Smooth muscle cell (in vitro differentiated cells): ENCODE data around the gene ANO6. TPM values are rescaled to one million over a fixed set of nuclear protein-coding genes. Genes with fewer than 3 reads are reported as not detected.

Experiments
- DNase-seq: peaks from one replicate; lab custom pipeline; 2025; ENCODE audit not compliant: unreplicated experiment; lab: John Stamatoyannopoulos, UW
- H2AFZ ChIP-seq: fragments of 200-600 bp; sonication (generic); 2 replicates; pipeline ENCODE4 v1.6.0; 2016; ENCODE audit warnings: antibody characterized with exemption, low read depth, mild to moderate bottlenecking
- H3F3A ChIP-seq: fragments of 200-600 bp; sonication (generic); 2 replicates; pipeline ENCODE4 v1.6.0; 2017; ENCODE audit warnings: antibody characterized with exemption, low read depth
- H3K27ac ChIP-seq: fragments of 200-600 bp; sonication (generic); 2 replicates; pipeline ENCODE4 v1.5.1; 2016; ENCODE audit warnings: low read depth, mild to moderate bottlenecking
- H3K27me3 ChIP-seq: fragments of 200-600 bp; sonication (generic); 2 replicates; pipeline ENCODE4 v1.6.1; 2016; ENCODE audit warnings: low read depth, mild to moderate bottlenecking
- H3K36me3 ChIP-seq: fragments of 200-600 bp; sonication (generic); 2 replicates; pipeline ENCODE4 v1.5.1; 2016; ENCODE audit warnings: low read depth
- H3K4me1 ChIP-seq: fragments of 200-600 bp; sonication (generic); 2 replicates; pipeline ENCODE4 v1.5.1; 2016; ENCODE audit warnings: low read depth
- H3K4me2 ChIP-seq: fragments of 200-600 bp; sonication (generic); 2 replicates; pipeline ENCODE4 v1.6.0; 2016; ENCODE audit warnings: mild to moderate bottlenecking
- H3K4me3 ChIP-seq: fragments of 200-600 bp; sonication (generic); 2 replicates; pipeline ENCODE4 v1.5.1; 2016; ENCODE audit warnings: mild to moderate bottlenecking
- H3K79me2 ChIP-seq: fragments of 200-600 bp; sonication (generic); 2 replicates; pipeline ENCODE4 v1.6.0; 2016; ENCODE audit warnings: low read depth, mild to moderate bottlenecking
- H3K9ac ChIP-seq: fragments of 200-600 bp; sonication (generic); 2 replicates; pipeline ENCODE4 v1.6.0; 2016; ENCODE audit warnings: low read depth
- H3K9me3 ChIP-seq: fragments of 200-600 bp; sonication (generic); replicated peaks from 2 replicates; pipeline ENCODE4 v1.5.1; 2016; ENCODE audit warnings: low read depth
- H4K20me1 ChIP-seq: fragments of 200-600 bp; sonication (generic); 2 replicates; pipeline ENCODE4 v1.6.0; 2016; ENCODE audit warnings: low read depth
- CTCF ChIP-seq: fragments of 200-600 bp; sonication (generic); IDR thresholded peaks from 2 replicates; pipeline ENCODE4 v1.5.1; 2017; ENCODE audit warnings: borderline replicate concordance, mild to moderate bottlenecking, antibody characterized with exemption; ENCODE audit not compliant: insufficient read depth, poor library complexity, severe bottlenecking
- WGBS: methylation state at CpG from one replicate; pipeline ENCODE4 v1.1.7; 2016; ENCODE audit warnings: low lambda C conversion rate; 5-methylcytosine and 5-hydroxymethylcytosine counted together
- polyA plus RNA-seq: library from polyadenylated mRNA; unstranded; fragments of >200 nt; fragmentation: Nextera tagmentation; extraction: Ambion mirVana; gene quantifications from 2 replicates; pipeline ENCODE4 v1.2.1, GENCODE V29; 2016
- total RNA-seq: library from RNA; depleted of rRNA; stranded (reverse); fragments of >200 nt; gene quantifications from 2 replicates; pipeline ENCODE4 v1.2.3, GENCODE V29; 2014

ANO6 gene
- total and polyA plus RNA-seq, 2 experiments from 2014 or later, result 44.8 to 106 TPM

DNA sequence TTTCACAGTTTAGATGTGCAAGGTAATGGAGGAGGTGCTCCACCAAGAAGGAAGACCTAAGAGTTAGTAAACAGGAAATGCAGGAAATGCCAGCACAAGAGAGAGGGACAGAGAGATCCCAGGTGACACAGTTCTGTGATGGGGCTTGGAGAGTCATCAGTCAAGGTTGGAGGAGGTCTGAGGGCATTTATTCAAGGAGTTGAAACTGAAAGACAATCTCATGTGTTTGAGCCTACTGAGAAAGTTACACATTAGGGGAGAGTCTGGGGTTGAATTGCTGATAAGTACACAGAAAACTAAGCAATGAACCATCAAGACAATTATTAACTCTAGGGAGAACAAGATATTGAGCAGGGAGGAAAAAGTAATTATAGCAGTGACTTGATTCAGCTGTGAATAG, 138.5 kb downstream of the ANO6 start:
- no peak overlapping the region for H3K4me2 ChIP-seq
- no peaks in the 10 kb centered on the region for H4K20me1 ChIP-seq
- no peaks in the 10 kb centered on the region for H3K9me3 ChIP-seq
- no peak overlapping the region for H3K27ac ChIP-seq
- no peak overlapping the region for H3K4me3 ChIP-seq
- H3K36me3 ChIP-seq, result peaks cover 4% of the 10 kb centered on the region
- no peak for TF ChIP-seq CTCF
- no peak overlapping the region for H2AFZ ChIP-seq
- peaks cover 3% of the 10 kb centered on the region for H3F3A ChIP-seq
- no peaks in the 10 kb centered on the region for H3K79me2 ChIP-seq
- no peak overlapping the region for H3K9ac ChIP-seq
- no peak for DNase-seq
- H3K4me1 ChIP-seq, result no peaks in the 10 kb centered on the region
- no peaks in the 10 kb centered on the region for H3K27me3 ChIP-seq

GRCh38 chr12:45355730-45356129, 139.8 kb downstream of the ANO6 start:
- no peaks in the 10 kb centered on the region for H4K20me1 ChIP-seq
- H3K79me2 ChIP-seq, result no peaks in the 10 kb centered on the region
- H3K4me2 ChIP-seq, result no peak overlapping the region
- H3K36me3 ChIP-seq, result peaks cover 8% of the 10 kb centered on the region
- no peaks in the 10 kb centered on the region for H3K9me3 ChIP-seq
- H3K27ac ChIP-seq, result peak overlapping the region; percentile 20
- no peak overlapping the region for H3K9ac ChIP-seq
- H3K27me3 ChIP-seq, result no peaks in the 10 kb centered on the region
- peaks cover 3% of the 10 kb centered on the region for H3F3A ChIP-seq
- no peaks in the 10 kb centered on the region for H3K4me1 ChIP-seq
- no peak overlapping the region for H2AFZ ChIP-seq
- no peak overlapping the region for H3K4me3 ChIP-seq
- WGBS, result 56% methylated on average over 3 of the region's 3 CpGs
- no peak for TF ChIP-seq CTCF
- DNase-seq, result no peak

DNA sequence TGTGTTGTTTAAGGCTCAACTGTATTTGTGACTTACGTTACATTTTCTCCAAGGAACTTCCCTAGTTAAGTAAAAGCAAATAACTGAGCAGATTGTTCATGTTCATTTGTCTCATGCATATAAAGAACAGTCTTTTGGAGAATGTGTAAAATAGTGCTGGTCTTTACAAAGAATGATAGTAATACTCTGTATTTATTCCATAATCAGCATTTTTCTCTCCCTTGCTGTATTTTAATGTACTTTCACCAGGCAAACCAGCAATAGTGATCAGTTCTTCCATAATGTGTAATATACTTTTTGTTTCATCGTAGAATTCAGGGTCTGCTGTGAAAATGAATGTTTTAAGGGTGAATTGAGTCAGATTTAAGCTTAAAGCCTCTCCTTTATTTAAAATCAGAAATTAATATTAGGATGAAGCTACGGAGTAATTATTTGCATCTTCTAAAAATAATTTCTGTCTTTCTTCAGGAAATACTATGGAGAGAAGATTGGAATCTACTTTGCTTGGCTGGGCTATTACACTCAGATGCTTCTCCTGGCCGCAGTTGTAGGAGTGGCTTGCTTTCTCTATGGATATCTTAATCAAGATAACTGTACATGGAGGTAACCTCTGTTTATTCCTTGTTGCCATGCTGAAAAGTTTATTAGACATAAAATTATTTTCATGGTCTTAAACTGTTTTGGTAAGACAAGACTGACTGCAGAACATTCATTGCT, 141.1 kb downstream of the ANO6 start:
- no peak overlapping the region for H3K27ac ChIP-seq
- H3K27me3 ChIP-seq, result no peaks in the 10 kb centered on the region
- peaks cover 18% of the 10 kb centered on the region for H3K36me3 ChIP-seq
- H2AFZ ChIP-seq, result no peak overlapping the region
- no peaks in the 10 kb centered on the region for H3K4me1 ChIP-seq
- H3K4me3 ChIP-seq, result no peak overlapping the region
- no peak overlapping the region for H3K9ac ChIP-seq
- no peaks in the 10 kb centered on the region for H4K20me1 ChIP-seq
- DNase-seq, result no peak
- H3K4me2 ChIP-seq, result no peak overlapping the region
- H3K79me2 ChIP-seq, result peaks cover 6% of the 10 kb centered on the region
- 98% methylated on average over 4 of the region's 4 CpGs for WGBS
- peaks cover 3% of the 10 kb centered on the region for H3F3A ChIP-seq
- TF ChIP-seq CTCF, result no peak
- H3K9me3 ChIP-seq, result no peaks in the 10 kb centered on the region
